Ammon's horn (tissue), 1 donor: Measurements from ENCODE around the gene DPP4.
"Not testable (repeated sequence)": the region's sequence is repeated elsewhere in the genome, so short reads cannot be mapped to it uniquely, and the experiment has no call there.

Source experiments
- DNase-seq: peaks from one replicate; pipeline ENCODE4 v3.0.0-alpha.2; 2016; ENCODE audit warnings: low spot score

Gene DPP4

GRCh38 chr2:162057426-162057825 lies 16.6 kb downstream of the DPP4 start:
- DNase-seq: no peak

- DNase-seq: no peak
Observed at GRCh38 chr2:162056796-162057399, 17.1 kb downstream of the DPP4 start.

DNA sequence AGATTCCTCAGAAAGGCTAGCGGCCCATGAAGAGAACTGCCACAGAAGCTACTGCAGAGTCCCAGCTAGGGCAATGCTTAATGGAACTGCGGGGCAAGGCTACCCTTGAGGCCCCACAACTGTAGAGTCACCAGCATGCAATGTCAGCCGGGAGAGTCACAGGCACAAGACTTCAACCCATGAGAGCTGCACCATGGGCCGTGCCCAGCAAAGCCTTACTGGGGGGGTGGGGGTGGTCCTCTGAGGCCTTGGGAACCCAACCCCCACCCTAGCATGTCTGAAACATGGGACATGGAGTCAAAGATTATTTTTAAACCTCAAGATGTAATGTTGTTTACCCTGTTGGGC lies 20.2 kb downstream of the DPP4 start:
- no peak for DNase-seq

DNA sequence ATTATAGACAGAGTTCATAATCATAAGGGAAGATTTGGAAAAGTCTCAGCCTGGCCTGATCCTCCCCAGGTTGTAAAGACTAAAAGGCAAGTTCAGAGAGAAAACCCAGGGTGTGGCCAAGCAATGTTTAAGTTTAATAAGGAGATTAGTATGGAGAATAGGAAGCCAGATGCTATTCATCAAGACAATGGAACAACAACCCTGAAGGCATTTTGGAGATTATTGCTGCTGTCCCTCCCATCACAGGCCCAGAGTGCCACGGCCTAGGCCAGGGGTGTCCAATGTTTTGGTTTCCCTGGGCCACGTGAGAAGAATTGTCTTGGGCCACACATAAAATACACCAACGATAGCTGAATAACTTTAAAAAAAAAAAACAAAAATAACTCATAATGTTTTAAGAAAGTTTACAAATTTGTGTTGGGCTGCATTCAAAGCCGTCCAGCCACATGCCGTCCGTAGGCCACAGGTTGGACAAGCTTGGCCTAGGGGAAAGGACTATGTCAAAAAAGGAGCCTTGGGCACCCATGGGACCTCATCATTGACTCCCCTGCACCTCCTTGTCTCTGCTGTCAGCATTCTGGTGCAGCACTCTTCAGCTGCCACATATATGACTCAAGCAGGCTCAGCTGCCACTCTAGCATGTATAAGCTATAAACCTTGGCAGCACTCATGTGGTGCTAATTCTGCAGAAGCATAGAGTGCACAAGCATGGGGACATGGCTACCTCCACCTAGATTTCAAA lies 20.8 kb downstream of the DPP4 start:
- DNase-seq: no peak

DNA sequence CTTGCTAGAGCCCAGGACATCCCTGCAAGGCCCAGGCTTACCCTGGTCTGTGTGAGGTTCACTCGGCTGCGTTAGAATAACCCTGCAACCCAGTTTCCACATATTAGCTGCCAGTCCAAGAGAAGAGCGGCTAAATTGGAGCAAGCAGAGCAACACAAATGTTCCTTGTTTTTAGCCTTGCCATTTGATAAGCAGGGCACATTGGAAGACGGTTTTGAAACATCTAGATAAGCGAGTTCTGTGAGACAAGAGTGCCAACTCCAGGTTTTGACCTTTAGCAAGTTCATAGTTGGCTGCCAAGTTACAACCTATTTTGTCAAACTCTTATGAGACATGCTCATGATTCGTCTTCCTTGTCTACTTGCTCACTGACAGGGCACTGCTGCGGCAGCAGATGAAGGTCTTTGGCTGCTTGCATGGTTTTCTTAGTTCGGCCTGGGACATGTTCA lies 23.5 kb downstream of the DPP4 start:
- no peak for DNase-seq

DNA sequence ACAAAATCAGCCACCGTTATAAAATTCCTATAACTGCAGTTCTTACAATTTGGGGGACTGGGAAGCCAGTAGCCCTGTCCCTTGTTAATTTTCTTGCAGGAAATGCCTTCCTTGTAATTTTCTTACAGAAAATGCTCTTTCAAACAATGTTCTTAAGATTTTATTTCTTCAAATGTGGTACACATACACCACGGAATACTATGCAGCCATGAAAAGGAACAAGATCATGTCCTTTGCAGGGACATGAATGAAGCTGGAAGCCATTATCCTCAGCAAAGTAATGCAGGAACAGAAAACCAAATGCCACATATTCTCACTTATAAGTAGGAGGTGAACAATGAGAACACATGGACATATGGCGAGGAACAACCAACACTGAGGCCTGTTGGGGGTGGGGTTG lies 24.9 kb downstream of the DPP4 start:
- not testable (repeated sequence) for DNase-seq

DNA sequence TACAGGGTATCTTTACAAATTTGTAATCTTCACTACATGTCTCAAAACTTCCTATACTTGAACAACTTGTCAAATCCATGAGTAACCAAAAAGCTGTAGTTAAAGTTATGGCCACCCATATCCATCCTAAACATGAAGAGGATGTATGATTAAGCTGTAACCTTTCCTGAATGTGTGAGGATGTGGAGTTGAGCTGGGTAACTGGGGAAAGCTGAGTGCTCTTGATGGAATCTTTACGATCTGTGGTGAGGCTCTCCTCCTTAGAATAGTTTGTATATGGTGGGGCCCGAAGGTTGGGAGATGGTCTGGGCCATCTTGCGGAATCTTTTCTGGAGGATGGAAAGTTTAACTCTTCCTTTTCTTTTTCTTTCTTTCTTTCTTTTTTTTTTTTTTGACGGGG lies 29.4 kb downstream of the DPP4 start:
- DNase-seq: no peak

- DNase-seq: no peak
Observed at GRCh38 chr2:162043132-162043531, 30.9 kb downstream of the DPP4 start.

GRCh38 chr2:162041485-162041884 lies 32.5 kb downstream of the DPP4 start:
- DNase-seq: no peak

GRCh38 chr2:162038725-162039124 lies 35.3 kb downstream of the DPP4 start:
- no peak for DNase-seq

- no peak for DNase-seq
Observed at GRCh38 chr2:162037886-162038285, 36.1 kb downstream of the DPP4 start.

GRCh38 chr2:162037028-162037795 lies 36.8 kb downstream of the DPP4 start:
- no peak for DNase-seq

DNA sequence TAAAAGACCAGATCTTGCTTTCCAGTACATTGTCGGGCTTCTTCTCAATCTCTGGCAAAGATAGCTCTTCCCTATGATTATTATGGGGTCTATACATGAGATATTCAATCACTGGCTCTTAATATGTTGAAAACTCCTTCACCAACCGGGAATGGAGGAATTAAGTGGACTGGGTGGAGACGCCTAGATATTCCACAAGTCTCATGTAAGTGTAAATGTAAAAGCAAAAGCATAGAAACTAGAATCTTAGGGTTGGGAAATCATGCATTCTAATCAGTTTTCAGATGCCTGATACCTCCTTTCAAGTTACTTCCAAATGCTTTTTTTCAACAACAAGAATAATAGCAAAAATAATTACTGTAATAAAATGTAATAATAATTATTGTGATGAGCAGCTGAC lies 38.0 kb downstream of the DPP4 start:
- no peak for DNase-seq

DNA sequence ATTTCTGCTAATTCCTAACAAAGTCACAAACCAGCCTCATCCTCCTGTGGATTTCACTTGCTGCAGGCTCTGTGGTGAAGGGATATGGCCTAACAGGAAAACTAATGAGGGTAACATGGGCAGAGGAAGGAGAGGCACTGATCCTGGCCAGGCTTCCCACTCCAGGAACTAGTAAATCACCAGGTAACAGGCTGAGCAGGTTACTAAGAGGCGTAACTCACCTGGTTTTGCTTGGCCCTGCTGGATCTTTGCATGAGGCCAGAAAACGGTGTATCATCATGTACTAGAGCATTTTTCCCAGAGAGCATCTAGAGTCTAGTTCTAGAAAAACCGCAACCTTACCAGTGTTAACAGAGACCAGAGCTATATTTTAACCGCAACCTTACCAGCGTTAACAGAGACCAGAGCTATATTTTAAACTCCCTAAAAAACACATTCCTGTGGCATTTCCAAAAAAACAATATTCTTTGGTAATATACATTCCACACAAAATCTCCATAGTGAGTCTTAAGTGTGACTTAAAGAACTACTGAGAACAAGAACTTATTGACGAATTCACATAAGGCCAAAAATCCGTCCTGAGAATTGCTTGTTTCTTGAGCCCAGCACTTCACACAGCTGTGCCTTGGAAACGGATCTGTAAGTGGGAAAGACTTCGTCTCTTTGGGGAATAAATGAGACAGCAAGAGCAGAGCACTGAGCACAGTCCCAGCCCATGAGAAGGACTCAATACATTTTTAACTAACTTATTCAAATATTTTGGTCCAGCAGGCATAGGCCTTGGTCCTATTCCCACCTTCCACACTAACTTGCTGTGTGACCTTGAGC lies 43.4 kb downstream of the DPP4 start:
- no peak for DNase-seq

DNA sequence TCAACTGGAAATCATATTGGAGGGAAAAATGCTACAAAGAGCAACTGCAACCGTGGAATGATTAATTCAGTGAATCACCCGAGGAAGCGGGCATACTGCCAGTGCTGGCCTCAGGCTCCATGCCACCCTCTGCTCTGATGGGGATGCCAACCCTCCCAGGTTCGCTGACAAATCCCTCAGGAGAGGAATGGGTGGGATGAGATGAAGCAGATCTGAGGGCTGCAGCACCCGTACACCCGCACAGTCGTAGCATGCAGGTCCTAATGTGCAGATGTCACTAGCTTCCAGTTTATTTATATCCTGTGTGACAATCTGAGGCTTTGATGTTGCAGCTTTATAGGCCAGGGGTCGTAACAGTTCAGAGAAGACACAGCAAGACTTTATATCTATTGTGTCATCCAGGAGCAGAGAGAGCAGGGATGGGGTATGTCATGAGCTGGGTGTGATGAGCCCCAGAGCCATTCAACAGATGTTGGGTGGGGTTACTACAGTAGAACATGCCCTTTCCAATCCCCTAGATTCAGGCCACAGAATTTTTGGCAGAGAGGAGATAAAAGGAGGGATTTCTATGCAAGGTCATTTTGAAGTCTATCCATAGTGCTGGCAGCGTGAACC lies 44.6 kb downstream of the DPP4 start:
- DNase-seq: peak; percentile 67

- DNase-seq: no peak
Observed at GRCh38 chr2:162028511-162028910, 45.5 kb downstream of the DPP4 start.

DNA sequence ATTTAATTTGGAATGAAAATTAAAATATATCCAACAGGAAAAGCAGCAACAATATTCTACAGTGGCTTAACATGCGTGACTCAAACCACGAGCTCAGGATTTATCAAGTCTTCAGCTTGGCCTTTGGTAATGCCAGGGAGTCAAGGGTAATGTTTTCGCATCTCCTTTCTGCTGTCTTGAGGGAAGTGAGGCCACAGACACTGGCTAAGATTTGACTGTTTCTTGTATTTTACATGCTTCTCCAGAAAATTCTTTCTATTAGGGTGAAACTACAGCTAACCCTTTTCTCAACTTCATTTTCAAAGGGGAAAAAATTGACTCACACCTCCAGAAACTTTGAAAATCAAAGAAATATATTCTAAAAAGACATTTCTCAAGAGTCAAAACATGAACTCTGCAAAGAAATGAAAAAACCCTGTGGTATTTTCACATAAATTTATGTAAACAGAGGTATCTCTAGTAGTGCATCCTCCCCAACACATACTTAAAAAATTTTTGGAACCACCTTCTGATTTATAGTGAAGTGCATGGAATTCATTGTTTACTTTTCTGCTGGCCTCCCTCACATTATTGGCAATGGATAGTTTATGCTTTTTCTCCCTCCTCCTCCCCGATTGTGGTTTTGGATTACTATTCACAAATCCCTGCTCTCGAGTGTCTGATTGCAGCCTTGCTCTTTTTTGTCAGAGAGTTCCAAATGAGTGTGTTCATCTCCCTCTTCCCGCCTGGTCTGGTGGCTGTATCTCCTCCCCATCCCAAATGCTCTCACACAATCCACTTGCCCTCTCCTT lies 48.7 kb downstream of the DPP4 start:
- DNase-seq: no peak

DNA sequence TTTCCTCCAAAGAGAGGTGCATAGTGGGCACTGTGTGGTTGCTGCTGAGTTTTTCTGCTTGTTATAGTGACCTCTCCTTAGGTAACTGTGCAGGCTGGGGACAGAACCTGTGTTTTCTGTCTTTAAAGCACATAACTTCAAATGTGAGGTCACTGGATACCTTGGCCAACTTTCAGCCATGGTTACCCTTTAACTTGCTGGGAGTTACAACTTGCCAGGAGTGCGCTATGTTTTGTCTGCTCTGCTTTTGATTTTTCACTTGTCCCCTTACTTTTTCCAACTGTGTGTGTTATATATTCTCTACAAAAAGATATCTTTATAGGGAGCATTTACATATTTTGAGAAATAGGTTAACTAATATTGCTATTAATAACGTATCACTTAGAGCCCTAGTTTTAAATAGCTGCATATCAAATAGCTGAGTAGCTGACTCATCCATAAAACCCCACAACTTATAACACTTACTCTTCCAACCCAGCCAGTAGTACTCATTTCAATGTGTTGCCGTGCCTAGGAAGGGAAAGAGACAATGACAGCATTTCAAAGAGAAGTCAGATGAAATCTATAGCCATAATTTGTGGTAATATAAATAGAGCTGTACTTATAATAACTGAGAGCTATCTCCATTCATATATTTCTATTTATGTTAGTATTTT lies 51.6 kb downstream of the DPP4 start:
- no peak for DNase-seq

DNA sequence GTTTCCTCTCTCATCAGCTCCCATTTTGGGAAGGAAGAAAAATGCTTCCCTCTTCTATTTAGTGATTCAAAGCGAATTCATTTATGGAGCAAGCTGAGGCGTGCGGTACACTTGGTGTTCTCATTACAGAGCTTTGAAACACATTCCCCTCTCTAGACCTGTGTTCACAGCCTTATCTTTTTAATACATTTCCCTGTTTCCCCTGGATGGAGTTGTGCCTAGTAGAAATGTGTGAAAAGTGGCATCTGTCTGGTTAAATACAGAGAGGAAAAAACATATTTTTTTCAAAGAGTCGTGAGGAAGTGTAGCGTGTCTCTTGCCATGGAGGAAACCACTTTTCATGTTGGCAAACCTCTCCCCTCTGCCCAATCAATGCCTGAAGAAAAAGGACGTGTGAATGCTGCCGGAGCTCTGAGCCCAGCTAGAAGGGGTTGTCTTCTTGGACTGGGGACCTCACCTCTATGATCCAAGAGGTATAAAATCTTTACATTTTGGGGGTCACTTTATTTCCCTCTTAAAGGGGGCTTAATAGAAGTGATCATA lies 52.4 kb downstream of the DPP4 start:
- no peak for DNase-seq

- no peak for DNase-seq
Observed at GRCh38 chr2:162018530-162018929, 55.5 kb downstream of the DPP4 start.
